HEK293 (cell line): Measurements from ENCODE around the gene ARHGEF12.

Experiments
- BCL11A ChIP-seq: fragments of 450-650 bp; formaldehyde crosslinking; IDR thresholded peaks from 2 replicates; pipeline ENCODE4 v1.5.1; 2016; ENCODE audit warnings: low read depth, missing biosample characterization, missing genetic modification characterization
- GFI1B ChIP-seq: fragments of 450-650 bp; formaldehyde crosslinking; IDR thresholded peaks from 2 replicates; pipeline ENCODE4 v1.5.1; 2016; ENCODE audit warnings: missing biosample characterization, missing genetic modification characterization
- GLIS2 ChIP-seq: fragments of 450-650 bp; formaldehyde crosslinking; IDR thresholded peaks from 2 replicates; pipeline ENCODE4 v1.5.1; 2016; ENCODE audit warnings: missing biosample characterization, missing genetic modification characterization
- KLF9 ChIP-seq: fragments of 450-650 bp; formaldehyde crosslinking; IDR thresholded peaks from 2 replicates; pipeline ENCODE4 v1.5.1; 2016; ENCODE audit warnings: missing biosample characterization, missing genetic modification characterization, low read depth
- OSR2 ChIP-seq: fragments of 450-650 bp; formaldehyde crosslinking; IDR thresholded peaks from 2 replicates; pipeline ENCODE4 v1.5.1; 2016; ENCODE audit warnings: missing biosample characterization, missing genetic modification characterization
- PRDM4 ChIP-seq: fragments of 450-650 bp; formaldehyde crosslinking; IDR thresholded peaks from 2 replicates; pipeline ENCODE4 v1.5.1; 2017; ENCODE audit warnings: missing biosample characterization, missing genetic modification characterization
- PRDM6 ChIP-seq: fragments of 450-650 bp; formaldehyde crosslinking; IDR thresholded peaks from 2 replicates; pipeline ENCODE4 v1.5.1; 2017; ENCODE audit warnings: missing biosample characterization, missing genetic modification characterization
- SP2 ChIP-seq: fragments of 450-650 bp; formaldehyde crosslinking; IDR thresholded peaks from 2 replicates; pipeline ENCODE4 v1.5.1; 2016; ENCODE audit warnings: missing biosample characterization, missing genetic modification characterization
- ZEB2 ChIP-seq: fragments of 450-650 bp; formaldehyde crosslinking; IDR thresholded peaks from 2 replicates; pipeline ENCODE4 v1.5.1; 2016; ENCODE audit warnings: missing biosample characterization, missing genetic modification characterization
- ZFP37 ChIP-seq: fragments of 450-650 bp; formaldehyde crosslinking; IDR thresholded peaks from 2 replicates; pipeline ENCODE4 v1.5.1; 2016; ENCODE audit warnings: missing biosample characterization, missing genetic modification characterization
- ZNF169 ChIP-seq: fragments of 450-650 bp; formaldehyde crosslinking; IDR thresholded peaks from 2 replicates; pipeline ENCODE4 v1.5.1; 2016; ENCODE audit warnings: missing biosample characterization, missing genetic modification characterization
- ZNF184 ChIP-seq: fragments of 450-650 bp; IDR thresholded peaks from 2 replicates; pipeline ENCODE4 v1.5.1; 2018; ENCODE audit warnings: missing biosample characterization, mild to moderate bottlenecking, missing genetic modification characterization
- ZNF223 ChIP-seq: fragments of 450-650 bp; formaldehyde crosslinking; IDR thresholded peaks from 2 replicates; pipeline ENCODE4 v1.5.1; 2016; ENCODE audit warnings: missing biosample characterization, missing genetic modification characterization
- ZNF274 ChIP-seq, 2 experiments: fragments of 200-500 bp in 1 of 2; fragments of 450-650 bp in 1 of 2; sonication (Bioruptor generic) in 1 of 2; formaldehyde crosslinking in 1 of 2; IDR thresholded peaks; 2 replicates each; pipeline versions ENCODE4 v1.5.1 to v1.6.1; 2014 to 2016; ENCODE audit warnings: borderline replicate concordance in 1 of 2, inconsistent platforms in 1 of 2, low read length in 1 of 2, missing biosample characterization in 1 of 2, missing genetic modification characterization in 1 of 2
- ZNF292 ChIP-seq: fragments of 450-650 bp; formaldehyde crosslinking; IDR thresholded peaks from 2 replicates; pipeline ENCODE4 v1.5.1; 2016; ENCODE audit warnings: low read depth, missing biosample characterization, missing genetic modification characterization, borderline replicate concordance
- ZNF354C ChIP-seq: fragments of 450-650 bp; formaldehyde crosslinking; IDR thresholded peaks from 2 replicates; pipeline ENCODE4 v1.5.1; 2016; ENCODE audit warnings: missing biosample characterization, missing genetic modification characterization, low read depth, borderline replicate concordance
- ZNF391 ChIP-seq: fragments of 450-650 bp; formaldehyde crosslinking; IDR thresholded peaks from 2 replicates; pipeline ENCODE4 v1.5.1; 2016; ENCODE audit warnings: low read depth, missing biosample characterization, missing genetic modification characterization, borderline replicate concordance
- ZNF394 ChIP-seq: fragments of 450-650 bp; formaldehyde crosslinking; IDR thresholded peaks from 2 replicates; pipeline ENCODE4 v1.5.1; 2016; ENCODE audit warnings: missing biosample characterization, missing genetic modification characterization, mild to moderate bottlenecking, moderate library complexity, borderline replicate concordance
- ZNF423 ChIP-seq: fragments of 450-650 bp; formaldehyde crosslinking; IDR thresholded peaks from 2 replicates; pipeline ENCODE4 v1.5.1; 2016; ENCODE audit warnings: missing biosample characterization, missing genetic modification characterization
- ZNF426 ChIP-seq: fragments of 450-650 bp; formaldehyde crosslinking; IDR thresholded peaks from 2 replicates; pipeline ENCODE4 v1.5.1; 2017; ENCODE audit warnings: missing biosample characterization, missing genetic modification characterization, mild to moderate bottlenecking, inconsistent platforms, moderate library complexity
- ZNF473 ChIP-seq: fragments of 450-650 bp; formaldehyde crosslinking; IDR thresholded peaks from 2 replicates; pipeline ENCODE4 v1.5.1; 2017; ENCODE audit warnings: missing biosample characterization, missing genetic modification characterization
- ZNF48 ChIP-seq: fragments of 450-650 bp; formaldehyde crosslinking; IDR thresholded peaks from 2 replicates; pipeline ENCODE4 v1.5.1; 2016; ENCODE audit warnings: missing biosample characterization, missing genetic modification characterization
- ZNF555 ChIP-seq: fragments of 450-650 bp; formaldehyde crosslinking; conservative IDR thresholded peaks from 2 replicates; pipeline ENCODE4 v1.5.1; 2017; ENCODE audit warnings: missing biosample characterization, mild to moderate bottlenecking, missing genetic modification characterization, inconsistent platforms
- ZNF561 ChIP-seq: fragments of 450-650 bp; IDR thresholded peaks from 2 replicates; pipeline ENCODE4 v1.5.1; 2018; ENCODE audit warnings: missing biosample characterization, missing genetic modification characterization, borderline replicate concordance
- ZNF580 ChIP-seq: fragments of 450-650 bp; formaldehyde crosslinking; IDR thresholded peaks from 2 replicates; pipeline ENCODE4 v1.5.1; 2016; ENCODE audit warnings: missing biosample characterization, missing genetic modification characterization
- ZNF776 ChIP-seq: fragments of 450-650 bp; formaldehyde crosslinking; IDR thresholded peaks from 2 replicates; pipeline ENCODE4 v1.5.0; 2017; ENCODE audit warnings: missing biosample characterization, missing genetic modification characterization, borderline replicate concordance
- ZNF785 ChIP-seq: fragments of 450-650 bp; formaldehyde crosslinking; IDR thresholded peaks from 2 replicates; pipeline ENCODE4 v1.5.1; 2016; ENCODE audit warnings: missing biosample characterization, missing genetic modification characterization
- ZNF791 ChIP-seq: fragments of 450-650 bp; formaldehyde crosslinking; IDR thresholded peaks from 2 replicates; pipeline ENCODE4 v1.5.1; 2016; ENCODE audit warnings: missing biosample characterization, missing genetic modification characterization
- ZSCAN23 ChIP-seq: fragments of 450-650 bp; formaldehyde crosslinking; IDR thresholded peaks from 2 replicates; pipeline ENCODE4 v1.5.1; 2016; ENCODE audit warnings: missing biosample characterization, missing genetic modification characterization
- ZSCAN4 ChIP-seq: fragments of 450-650 bp; formaldehyde crosslinking; IDR thresholded peaks from 2 replicates; pipeline ENCODE4 v1.5.1; 2017; ENCODE audit warnings: missing biosample characterization, missing genetic modification characterization

The ARHGEF12 gene

GRCh38 chr11:120335908-120336640 lies at the start of gene ARHGEF12 (continued):
- TF ChIP-seq PRDM6 (tag by site-specific recombination) (no peak), ZNF791 (tag by site-specific recombination) (no peak), GLIS2 (tag by site-specific recombination) (peak; percentile 98), ZNF555 (no peak), ZNF426 (tag by site-specific recombination) (no peak), ZFP37 (peak; percentile 95), ZEB2 (tag by site-specific recombination) (peak; percentile 99; the same call in 1 of the 2 replicates), KLF9 (tag by site-specific recombination) (peak; percentile 58), ZNF391 (peak; percentile 98), ZNF274 (IDR thresholded peaks at IDR 0.05; ENCODE audit: low read length) (no peak), ZNF274 (tag by site-specific recombination; IDR thresholded peaks at IDR 0.05; ENCODE audit: borderline replicate concordance) (no peak), OSR2 (no peak), ZNF354C (tag by site-specific recombination) (no peak), ZNF473 (tag by site-specific recombination) (no peak), GFI1B (tag by site-specific recombination) (peak; percentile 60; the same call in 1 of the 2 replicates), PRDM4 (tag by site-specific recombination) (peak; percentile 81), ZNF48 (tag by site-specific recombination) (no peak), ZSCAN4 (tag by site-specific recombination) (no peak), ZSCAN23 (peak; percentile 97), ZNF169 (no peak), ZNF561 (peak; percentile 92; the same call in 1 of the 2 replicates), ZNF580 (peak; percentile 79), ZNF292 (no peak), ZNF785 (tag by site-specific recombination) (0 out of 2 replicates have a peak, but pooled peaks have one; percentile 54), ZNF423 (peak; percentile 98), BCL11A (tag by site-specific recombination) (peak; percentile 74), ZNF184 (0 out of 2 replicates have a peak, but pooled peaks have one; percentile 70), ZNF394 (tag by site-specific recombination) (peak; percentile 73), ZNF776 (tag by site-specific recombination) (no peak), ZNF223 (tag by site-specific recombination) (no peak), SP2 (tag by site-specific recombination) (peak; percentile 64)
